IMR-90 (cell line): Measurements from ENCODE around the gene EGFR. TPM values are rescaled to one million over a fixed set of nuclear protein-coding genes. Genes with fewer than 3 reads are reported as not detected.

Source experiments
- ATAC-seq: fragments of 200-7000 bp; cut with Tn5 transposase; 2 replicates; pipeline ENCODE4 v1.9.1; 2020; ENCODE audit warnings: low read depth, mild to moderate bottlenecking, moderate library complexity
- BruUV-seq: library from RNA; stranded (reverse); fragments of 400-500 nt; replicated peaks from 2 replicates; lab custom pipeline; 2021; lab: Mats Ljungman, UMichigan
- CTCF ChIA-PET: fragments of 300-600 bp; formaldehyde crosslinking; extraction: SDS; loops from one replicate; lab custom pipeline; 2021; ENCODE audit warnings: antibody characterized with exemption; lab: Yijun Ruan, JAX
- POLR2A ChIA-PET: fragments of 300-600 bp; sonication (Branson Sonifier 250); formaldehyde crosslinking; loops from one replicate; lab custom pipeline; 2022; ENCODE audit warnings: antibody characterized with exemption; ENCODE audit not compliant: unreplicated experiment; lab: Charles Lee
- DNase-seq: peaks from one replicate; pipeline ENCODE4 v3.0.0; 2013
- H2AFZ ChIP-seq: replicated peaks from 2 replicates; pipeline ENCODE3; 2013; ENCODE audit warnings: low read length, mild to moderate bottlenecking; ENCODE audit not compliant: poor library complexity
- H2AK5ac ChIP-seq: 2 replicates; pipeline ENCODE4 v1.6.1; 2013; ENCODE audit warnings: low read depth, low read length, inconsistent platforms
- H2AK9ac ChIP-seq: replicated peaks from 2 replicates; pipeline ENCODE3; 2013; ENCODE audit warnings: mild to moderate bottlenecking, low read depth, low read length, moderate library complexity; ENCODE audit not compliant: poor library complexity
- H2BK120ac ChIP-seq: 2 replicates; pipeline ENCODE4 v1.6.1; 2013; ENCODE audit warnings: low read depth, low read length, inconsistent platforms
- H2BK15ac ChIP-seq: 3 replicates; pipeline ENCODE4 v1.6.1; 2013; ENCODE audit warnings: low read depth, low read length, inconsistent platforms
- H2BK20ac ChIP-seq: 2 replicates; pipeline ENCODE4 v1.6.1; 2013; ENCODE audit warnings: low read depth, mild to moderate bottlenecking, inconsistent platforms, low read length, moderate library complexity
- H2BK5ac ChIP-seq: 2 replicates; pipeline ENCODE4 v1.6.1; 2013; ENCODE audit warnings: mild to moderate bottlenecking, low read depth, low read length, inconsistent platforms; ENCODE audit not compliant: poor library complexity, severe bottlenecking
- H3K14ac ChIP-seq: replicated peaks from 2 replicates; pipeline ENCODE4 v1.6.1; 2013; ENCODE audit warnings: low read depth, low read length, inconsistent platforms
- H3K18ac ChIP-seq: 2 replicates; pipeline ENCODE4 v1.6.1; 2013; ENCODE audit warnings: low read depth, low read length, control low read depth
- H3K23ac ChIP-seq: 2 replicates; pipeline ENCODE4 v1.6.1; 2013; ENCODE audit warnings: low read depth, low read length, inconsistent platforms
- H3K27ac ChIP-seq: 2 replicates; pipeline ENCODE4 v1.5.1; 2013; ENCODE audit warnings: mild to moderate bottlenecking, control low read depth, low read length; ENCODE audit not compliant: insufficient read depth
- H3K27me3 ChIP-seq: 2 replicates; pipeline ENCODE4 v1.6.1; 2013; ENCODE audit warnings: low read length; ENCODE audit not compliant: control insufficient read depth, insufficient read depth
- H3K36me3 ChIP-seq: 2 replicates; pipeline ENCODE4 v1.6.1; 2013; ENCODE audit warnings: low read length, mixed read lengths; ENCODE audit not compliant: control insufficient read depth, insufficient read depth
- H3K4ac ChIP-seq: 2 replicates; pipeline ENCODE4 v1.6.1; 2013; ENCODE audit warnings: low read depth, low read length, inconsistent platforms
- H3K4me1 ChIP-seq: 2 replicates; pipeline ENCODE4 v1.6.1; 2013; ENCODE audit warnings: low read length, mixed read lengths; ENCODE audit not compliant: control insufficient read depth, insufficient read depth
- H3K4me2 ChIP-seq: 2 replicates; pipeline ENCODE4 v1.6.1; 2013; ENCODE audit warnings: low read depth, mild to moderate bottlenecking, control low read depth, low read length, moderate library complexity
- H3K4me3 ChIP-seq: 2 replicates; pipeline ENCODE4 v1.5.1; 2013; ENCODE audit warnings: low read depth, mild to moderate bottlenecking, control low read depth, low read length, moderate library complexity; ENCODE audit not compliant: insufficient read depth
- H3K56ac ChIP-seq: 2 replicates; pipeline ENCODE4 v1.6.1; 2013; ENCODE audit warnings: low read length, inconsistent platforms; ENCODE audit not compliant: insufficient read depth; ENCODE audit errors: extremely low read depth
- H3K79me1 ChIP-seq, 2 experiments: 2 replicates each; pipeline ENCODE4 v1.6.1; 2013; ENCODE audit warnings: low read length in 2 of 2, inconsistent platforms in 1 of 2, low read depth in 1 of 2
- H3K9ac ChIP-seq: 2 replicates; pipeline ENCODE4 v1.6.1; 2013; ENCODE audit warnings: low read depth, low read length, control low read depth
- H3K9me1 ChIP-seq: 2 replicates; pipeline ENCODE4 v1.6.1; 2013; ENCODE audit warnings: low read length, inconsistent platforms; ENCODE audit not compliant: insufficient read depth
- H3K9me3 ChIP-seq: 2 replicates; pipeline ENCODE4 v1.6.1; 2013; ENCODE audit warnings: low read length; ENCODE audit not compliant: control insufficient read depth, insufficient read depth
- H4K20me1 ChIP-seq: 2 replicates; pipeline ENCODE4 v1.6.1; 2013; ENCODE audit warnings: low read length, inconsistent platforms; ENCODE audit not compliant: insufficient read depth
- H4K5ac ChIP-seq: 2 replicates; pipeline ENCODE4 v1.6.1; 2013; ENCODE audit warnings: mild to moderate bottlenecking, low read depth, low read length, control low read depth
- H4K8ac ChIP-seq, 2 experiments: 2 replicates each; pipeline ENCODE4 v1.6.1; 2013; ENCODE audit warnings: low read depth in 2 of 2, low read length in 2 of 2, control low read depth in 1 of 2, inconsistent platforms in 1 of 2
- H4K91ac ChIP-seq: 2 replicates; pipeline ENCODE4 v1.6.1; 2013; ENCODE audit warnings: low read depth, low read length, inconsistent platforms; ENCODE audit not compliant: insufficient read depth
- CEBPB ChIP-seq: IDR thresholded peaks from 2 replicates; pipeline ENCODE4 v1.6.1; 2012; ENCODE audit warnings: low read depth, low read length, improper control_type of control experiment
- CHD1 ChIP-seq: IDR thresholded peaks from 2 replicates; pipeline ENCODE4 v1.6.1; 2012; ENCODE audit warnings: low read depth, low read length, improper control_type of control experiment
- ELK1 ChIP-seq: fragments of 150-350 bp; IDR thresholded peaks from 2 replicates; pipeline ENCODE4 v1.6.1; 2016; ENCODE audit warnings: low read depth, mild to moderate bottlenecking, low read length, moderate library complexity, borderline replicate concordance
- FOS ChIP-seq: fragments of 150-350 bp; IDR thresholded peaks from 2 replicates; pipeline ENCODE4 v1.6.1; 2016; ENCODE audit warnings: low read depth, low read length
- MAFK ChIP-seq: IDR thresholded peaks from 2 replicates; pipeline ENCODE4 v1.6.1; 2012; ENCODE audit warnings: low read depth, low read length, improper control_type of control experiment
- MAZ ChIP-seq: IDR thresholded peaks from 2 replicates; pipeline ENCODE4 v1.6.1; 2012; ENCODE audit warnings: low read depth, mild to moderate bottlenecking, low read length, improper control_type of control experiment, moderate library complexity, borderline replicate concordance
- MXI1 ChIP-seq: IDR thresholded peaks from 2 replicates; pipeline ENCODE4 v1.6.1; 2012; ENCODE audit warnings: low read depth, mild to moderate bottlenecking, low read length, moderate library complexity, borderline replicate concordance
- NFE2L2 ChIP-seq: fragments of 150-350 bp; IDR thresholded peaks from 2 replicates; pipeline ENCODE4 v1.6.1; 2016; ENCODE audit warnings: low read depth, mild to moderate bottlenecking, low read length
- RAD21 ChIP-seq: IDR thresholded peaks from 2 replicates; pipeline ENCODE4 v1.6.1; 2012; ENCODE audit warnings: low read length, improper control_type of control experiment
- RCOR1 ChIP-seq: IDR thresholded peaks from 2 replicates; pipeline ENCODE4 v1.6.1; 2012; ENCODE audit warnings: mild to moderate bottlenecking, low read length, improper control_type of control experiment; ENCODE audit not compliant: insufficient replicate concordance
- SMC3 ChIP-seq: fragments of 150-350 bp; IDR thresholded peaks from 2 replicates; pipeline ENCODE4 v1.6.1; 2016; ENCODE audit warnings: low read depth, mild to moderate bottlenecking, antibody characterized with exemption, low read length, moderate library complexity
- USF2 ChIP-seq: fragments of 150-350 bp; IDR thresholded peaks from 2 replicates; pipeline ENCODE4 v1.6.1; 2017; ENCODE audit warnings: mild to moderate bottlenecking, antibody characterized with exemption, low read length, low read depth
- dilution Hi-C: fragments of 300-500 bp; cut with HindIII; formaldehyde crosslinking; loops from one replicate; pipeline ENCODE4 v1.14.3; 2018; ENCODE audit warnings: low sequenced_read_pairs; ENCODE audit not compliant: unreplicated experiment
- in situ Hi-C: fragments of 300-500 bp; cut with MboI; formaldehyde crosslinking; loops from 3 replicates; pipeline ENCODE4 v1.14.3; 2019; ENCODE audit warnings: low sequenced_read_pairs, inconsistent platforms, mixed read lengths
- intact Hi-C: fragments of 100-400 bp; cut with micrococcal nuclease; formaldehyde crosslinking; loops from 2 replicates; pipeline ENCODE4 v1.10.0; 2022
- polyA plus RNA-seq, 3 experiments: library from polyadenylated mRNA; depleted of rRNA; stranded (reverse); fragments of >200 nt; gene quantifications; 2 replicates each; pipeline ENCODE4 v1.2.3, GENCODE V29; 2012; ENCODE audit warnings: low replicate concordance in 1 of 3
- total RNA-seq: library from RNA; depleted of rRNA; stranded (reverse); fragments of >200 nt; gene quantifications from 2 replicates; pipeline ENCODE4 v1.2.3, GENCODE V29; 2012

EGFR gene
- total and polyA plus RNA-seq, 2 of the 4 experiments (the other 2 are of a cell fraction) = 36.9 to 60.4 TPM

- TF ChIP-seq RCOR1 = no peak
- no peak for TF ChIP-seq SMC3
- peak; percentile 63; the same call in 1 of the 2 replicates for TF ChIP-seq FOS
Observed at GRCh38 chr7:54995610-54996363, 23.0 kb upstream of the EGFR start (continued).

- H2AK9ac ChIP-seq = no peak overlapping the region
- no peaks in the 10 kb centered on the region for H3K36me3 ChIP-seq
- H4K91ac ChIP-seq = peak overlapping the region; percentile 64
- peak overlapping the region; percentile 17 for H2BK5ac ChIP-seq
- no peak overlapping the region for H2AFZ ChIP-seq
- H3K4me3 ChIP-seq = no peak overlapping the region
- H3K27ac ChIP-seq = no peak overlapping the region
- 0 out of 2 replicates have a peak overlapping the region, but pooled peaks have one; percentile 2 for H3K56ac ChIP-seq
- H2BK120ac ChIP-seq = peak overlapping the region; percentile 80
- ChIA-PET CTCF (no interaction called here), POLR2A (no interaction called here)
- peak overlapping the region; percentile 15; the same call in 1 of the 2 replicates for H3K18ac ChIP-seq
- H4K20me1 ChIP-seq = no peaks in the 10 kb centered on the region
- H2AK5ac ChIP-seq = peak overlapping the region; percentile 98; the same call in 1 of the 2 replicates
- peak overlapping the region; percentile 1 to 59; a peak in 2 of 4 replicates for H4K8ac ChIP-seq
- no peaks in the 10 kb centered on the region for H3K27me3 ChIP-seq
- ATAC-seq (no peak), DNase-seq (no peak)
- H4K5ac ChIP-seq = no peak overlapping the region
- H3K23ac ChIP-seq = no peak overlapping the region
- H3K14ac ChIP-seq = peak overlapping the region; percentile 56
- BruUV-seq = no TSS peak
- H3K9ac ChIP-seq = no peak overlapping the region
- no peaks in the 10 kb centered on the region for H3K9me3 ChIP-seq
- intact Hi-C loops (no loop called here), in situ Hi-C loops (no loop called here), dilution Hi-C loops (loop anchor here (5.0 kb wide), 1 partner anchor 34 kb away; no protein-coding TSS in a partner anchor)
- H3K79me1 ChIP-seq = peaks cover 0 to 11% of the 10 kb centered on the region in 2 experiments; a peak in 1 of 4 replicates
- peak overlapping the region; percentile 94 for H3K4ac ChIP-seq
- no peak overlapping the region for H3K4me2 ChIP-seq
- peaks cover 13% of the 10 kb centered on the region for H3K4me1 ChIP-seq
- H2BK15ac ChIP-seq = peak overlapping the region; percentile 18; the same call in 1 of the 3 replicates
- peak overlapping the region; percentile 12 for H2BK20ac ChIP-seq
- H3K9me1 ChIP-seq = peaks cover 18% of the 10 kb centered on the region
- TF ChIP-seq CEBPB = no peak
- TF ChIP-seq CHD1 = no peak
- TF ChIP-seq SMC3 = no peak
- TF ChIP-seq RCOR1 = no peak
- no peak for TF ChIP-seq MAZ
- TF ChIP-seq FOS = no peak
- no peak for TF ChIP-seq MXI1
- TF ChIP-seq RAD21 = no peak
- TF ChIP-seq USF2 = no peak
- TF ChIP-seq ELK1 = no peak
- TF ChIP-seq MAFK = no peak
- no peak for TF ChIP-seq NFE2L2
Observed at GRCh38 chr7:54996391-54996790, 22.4 kb upstream of the EGFR start.
